Measurements from ENCODE around the gene OR4Q2.
"Not testable (repeated sequence)": the region's sequence is repeated elsewhere in the genome, so short reads cannot be mapped to it uniquely, and the experiment has no call there.

The OR4Q2 gene

GRCh38 chr14:20001863-20002262 is at the start of gene OR4Q2:
Gene OR4Q2, plus strand, starts transcription at chr14:20002163.
- DNase-seq: no peak

- DNase-seq: not testable (repeated sequence)
These were observed 32.2 kb upstream of the OR4Q2 start for GRCh38 chr14:19969735-19970134.

- no peak for DNase-seq
These were observed 27.1 kb upstream of the OR4Q2 start for GRCh38 chr14:19974844-19975243.

- no peak for DNase-seq
These were observed 26.7 kb upstream of the OR4Q2 start, which contains the start of gene OR4K15 for GRCh38 chr14:19975291-19975690. Gene OR4K15, plus strand, starts transcription at chr14:19975591. Its CDS starts 0 bp downstream, at chr14:19975591.

- no peak for DNase-seq
These were observed 8.5 kb upstream of the OR4Q2 start for GRCh38 chr14:19993438-19993837.

- no peak for DNase-seq
These were observed 356 bp downstream of the OR4Q2 start for GRCh38 chr14:20002319-20002718.

GRCh38 chr14:20008156-20008555 is 6.2 kb downstream of the OR4Q2 start:
- DNase-seq: no peak

GRCh38 chr14:20019257-20019865 is 17.4 kb downstream of the OR4Q2 start, which contains the start of gene OR4K14:
Gene OR4K14, minus strand, starts transcription at chr14:20019307. Its CDS starts 4,114 bp downstream, at chr14:20015193.
- DNase-seq: no peak

- no peak for DNase-seq
These were observed 29.1 kb downstream of the OR4Q2 start for GRCh38 chr14:20031058-20031457.

GRCh38 chr14:20035449-20035848 is 33.5 kb downstream of the OR4Q2 start:
- DNase-seq: no peak

GRCh38 chr14:20035938-20036337 is 34.0 kb downstream of the OR4Q2 start, which contains the start of gene OR4K13:
Gene OR4K13, minus strand, starts transcription at chr14:20036038. Its CDS starts 1,280 bp downstream, at chr14:20034758.
- DNase-seq: no peak

- DNase-seq: no peak
These were observed 42.3 kb downstream of the OR4Q2 start for GRCh38 chr14:20044243-20044642.

GRCh38 chr14:20048202-20048601 is 46.2 kb downstream of the OR4Q2 start:
- DNase-seq: no peak
